ENCODE results near the gene SELENOO.

SELENOO gene, protein sequence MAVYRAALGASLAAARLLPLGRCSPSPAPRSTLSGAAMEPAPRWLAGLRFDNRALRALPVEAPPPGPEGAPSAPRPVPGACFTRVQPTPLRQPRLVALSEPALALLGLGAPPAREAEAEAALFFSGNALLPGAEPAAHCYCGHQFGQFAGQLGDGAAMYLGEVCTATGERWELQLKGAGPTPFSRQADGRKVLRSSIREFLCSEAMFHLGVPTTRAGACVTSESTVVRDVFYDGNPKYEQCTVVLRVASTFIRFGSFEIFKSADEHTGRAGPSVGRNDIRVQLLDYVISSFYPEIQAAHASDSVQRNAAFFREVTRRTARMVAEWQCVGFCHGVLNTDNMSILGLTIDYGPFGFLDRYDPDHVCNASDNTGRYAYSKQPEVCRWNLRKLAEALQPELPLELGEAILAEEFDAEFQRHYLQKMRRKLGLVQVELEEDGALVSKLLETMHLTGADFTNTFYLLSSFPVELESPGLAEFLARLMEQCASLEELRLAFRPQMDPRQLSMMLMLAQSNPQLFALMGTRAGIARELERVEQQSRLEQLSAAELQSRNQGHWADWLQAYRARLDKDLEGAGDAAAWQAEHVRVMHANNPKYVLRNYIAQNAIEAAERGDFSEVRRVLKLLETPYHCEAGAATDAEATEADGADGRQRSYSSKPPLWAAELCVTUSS

DNA sequence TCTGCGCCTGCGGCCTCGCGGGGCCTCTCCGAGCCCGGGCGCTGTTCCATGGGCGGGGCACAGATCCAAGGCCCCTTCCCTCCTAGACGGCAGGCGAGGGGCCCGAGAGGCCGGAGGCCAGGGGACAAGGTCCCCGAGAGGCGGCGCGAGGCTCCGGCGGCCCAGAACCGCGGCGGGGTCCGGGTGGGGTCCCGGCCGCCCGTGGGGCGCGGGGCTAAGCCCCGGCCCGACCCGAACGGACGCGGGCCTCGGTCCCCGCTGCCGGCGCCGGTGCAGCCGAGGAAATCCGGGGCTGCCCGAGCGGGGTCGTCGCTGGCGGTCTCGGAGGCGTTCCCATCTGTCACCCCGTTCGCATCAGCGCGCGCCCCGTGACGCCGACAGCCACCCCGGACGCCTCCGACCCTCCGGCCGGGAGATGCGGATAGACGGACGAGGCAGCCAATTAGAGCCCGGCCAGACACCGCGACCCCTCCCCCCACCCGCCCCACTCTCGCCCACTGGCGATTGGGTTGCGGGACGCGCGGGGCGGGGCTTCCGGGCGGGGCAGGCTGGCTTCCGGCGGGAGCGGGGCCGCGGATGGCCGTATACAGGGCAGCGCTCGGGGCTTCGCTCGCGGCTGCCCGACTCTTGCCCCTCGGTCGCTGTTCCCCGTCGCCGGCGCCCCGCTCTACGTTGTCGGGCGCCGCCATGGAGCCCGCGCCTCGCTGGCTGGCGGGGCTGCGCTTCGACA lies at the start of gene SELENOO:
Gene SELENOO, plus strand, starts transcription at position 551 of the 730 bp plus-strand sequence. Its CDS starts 26 bp downstream, at position 577.
- H3K9ac ChIP-seq (ENCODE audit: low read depth, low read length): peak within 1 kb of the TSS; percentile 90
- no peaks in the 10 kb centered on the region for H3K9me3 ChIP-seq (ENCODE audit: insufficient read depth, low read length, severe bottlenecking)
- ATAC-seq (ENCODE audit: insufficient read depth, low read depth) (peak; percentile 88), DNase-seq (peak; percentile 93)
- peaks cover 34% of the 10 kb centered on the region for H3K4me1 ChIP-seq (ENCODE audit: insufficient read depth, low read length)
- H4K20me1 ChIP-seq (ENCODE audit: insufficient read depth, low read length): peaks cover 43% of the 10 kb centered on the region; the same call in 1 of the 2 replicates
- peaks cover 33% of the 10 kb centered on the region for H3K79me2 ChIP-seq (ENCODE audit: insufficient read depth, low read length)
- peak within 1 kb of the TSS; percentile 50 to 71 for H3K4me3 ChIP-seq (ENCODE audit: low read depth in 1 of 2, low read length in 2 of 2)
- H2AFZ ChIP-seq (ENCODE audit: low read depth, low read length): peak within 1 kb of the TSS; percentile 78
- peak within 1 kb of the TSS; percentile 98 for H3K4me2 ChIP-seq (ENCODE audit: insufficient read depth, low read length)
- H3K27ac ChIP-seq (ENCODE audit: low read length): peak within 1 kb of the TSS; percentile 68
- no peaks in the 10 kb centered on the region for H3K27me3 ChIP-seq (ENCODE audit: insufficient read depth, low read length, poor library complexity)
- H3K36me3 ChIP-seq (ENCODE audit: insufficient read depth, low read length): peaks cover 50% of the 10 kb centered on the region
- TF ChIP-seq, protein P1, sequence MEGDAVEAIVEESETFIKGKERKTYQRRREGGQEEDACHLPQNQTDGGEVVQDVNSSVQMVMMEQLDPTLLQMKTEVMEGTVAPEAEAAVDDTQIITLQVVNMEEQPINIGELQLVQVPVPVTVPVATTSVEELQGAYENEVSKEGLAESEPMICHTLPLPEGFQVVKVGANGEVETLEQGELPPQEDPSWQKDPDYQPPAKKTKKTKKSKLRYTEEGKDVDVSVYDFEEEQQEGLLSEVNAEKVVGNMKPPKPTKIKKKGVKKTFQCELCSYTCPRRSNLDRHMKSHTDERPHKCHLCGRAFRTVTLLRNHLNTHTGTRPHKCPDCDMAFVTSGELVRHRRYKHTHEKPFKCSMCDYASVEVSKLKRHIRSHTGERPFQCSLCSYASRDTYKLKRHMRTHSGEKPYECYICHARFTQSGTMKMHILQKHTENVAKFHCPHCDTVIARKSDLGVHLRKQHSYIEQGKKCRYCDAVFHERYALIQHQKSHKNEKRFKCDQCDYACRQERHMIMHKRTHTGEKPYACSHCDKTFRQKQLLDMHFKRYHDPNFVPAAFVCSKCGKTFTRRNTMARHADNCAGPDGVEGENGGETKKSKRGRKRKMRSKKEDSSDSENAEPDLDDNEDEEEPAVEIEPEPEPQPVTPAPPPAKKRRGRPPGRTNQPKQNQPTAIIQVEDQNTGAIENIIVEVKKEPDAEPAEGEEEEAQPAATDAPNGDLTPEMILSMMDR (IDR thresholded peaks at IDR 0.05; ENCODE audit: borderline replicate concordance, extremely low read depth, low read length, poor library complexity, severe bottlenecking): no peak
- TF ChIP-seq EZH2 (IDR thresholded peaks at IDR 0.05; ENCODE audit: borderline replicate concordance, low read depth, low read length, severe bottlenecking): no peak

DNA sequence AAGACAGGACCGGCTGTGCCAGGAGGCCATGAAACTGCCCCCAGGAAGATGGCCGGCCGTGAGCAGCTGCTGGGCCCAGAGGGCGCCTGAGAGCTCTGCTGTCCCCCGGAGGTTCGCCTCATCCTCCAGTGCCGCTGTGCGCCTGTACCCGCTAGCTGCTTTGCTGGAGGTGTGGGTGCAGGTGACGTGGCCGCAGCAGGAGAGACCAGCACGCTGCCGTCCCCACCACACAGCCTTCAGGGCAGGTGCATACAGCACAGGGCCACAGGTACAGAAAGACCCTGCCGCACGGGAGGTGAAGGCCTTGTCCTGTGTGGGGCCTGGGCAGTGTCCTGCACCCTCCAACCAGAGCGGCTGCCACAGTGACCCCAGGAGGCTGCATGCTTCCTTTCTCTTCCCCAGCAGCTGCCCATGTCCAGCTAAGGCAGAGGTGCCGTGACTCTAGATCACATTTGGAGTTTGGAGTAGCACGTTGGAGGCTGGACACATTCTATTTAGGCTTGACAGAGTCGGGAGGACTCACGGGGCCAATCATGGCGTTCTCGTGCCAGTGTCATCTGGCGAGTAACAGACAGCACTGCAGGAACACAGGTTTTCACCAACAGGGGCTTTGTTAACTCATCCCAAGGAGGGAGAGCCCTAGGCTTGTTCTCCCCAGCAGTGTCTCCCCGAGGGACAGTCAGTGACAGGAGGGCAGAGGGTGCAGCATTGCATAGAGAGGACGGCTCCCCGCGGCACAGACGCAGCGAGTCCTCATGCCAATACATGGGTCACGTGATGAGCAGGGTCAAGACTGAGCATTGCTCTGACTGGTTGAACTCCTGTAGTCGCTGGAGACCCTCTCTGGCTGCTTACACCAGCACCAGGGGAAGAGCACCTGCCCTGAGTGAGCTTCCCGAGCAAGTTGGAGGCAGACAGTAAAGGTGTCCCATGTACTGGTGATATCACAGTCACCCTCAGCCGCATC lies 49.0 kb upstream of the SELENOO start:
- H3K27me3 ChIP-seq (ENCODE audit: insufficient read depth, low read length, poor library complexity): no peaks in the 10 kb centered on the region
- H3K9me3 ChIP-seq (ENCODE audit: insufficient read depth, low read length, severe bottlenecking): no peaks in the 10 kb centered on the region
- H3K79me2 ChIP-seq (ENCODE audit: insufficient read depth, low read length): no peaks in the 10 kb centered on the region

More for the DNA sequence above, 49.0 kb upstream of the SELENOO start:
- no peak for DNase-seq
- Histone ChIP-seq H3K36me3 (ENCODE audit: insufficient read depth, low read length) (no peaks in the 10 kb centered on the region), H3K9ac (ENCODE audit: low read depth, low read length) (no peak overlapping the region), H3K4me2 (ENCODE audit: insufficient read depth, low read length) (no peak overlapping the region), H3K27ac (ENCODE audit: low read length) (no peak overlapping the region), H2AFZ (ENCODE audit: low read depth, low read length) (no peak overlapping the region), H3K4me1 (ENCODE audit: insufficient read depth, low read length) (no peaks in the 10 kb centered on the region), H3K4me3 (ENCODE audit: low read depth in 1 of 2, low read length in 2 of 2) (no peak overlapping the region), H4K20me1 (ENCODE audit: insufficient read depth, low read length) (peaks cover 4% of the 10 kb centered on the region; the same call in 1 of the 2 replicates)
- no peak for ATAC-seq (ENCODE audit: insufficient read depth, low read depth)
- TF ChIP-seq, protein P1 (IDR thresholded peaks at IDR 0.05; ENCODE audit: borderline replicate concordance, extremely low read depth, low read length, poor library complexity, severe bottlenecking): no peak
- TF ChIP-seq EZH2 (IDR thresholded peaks at IDR 0.05; ENCODE audit: borderline replicate concordance, low read depth, low read length, severe bottlenecking): no peak

All from DND-41 (cell line).